Mesendoderm (in vitro differentiated cells): Measurements from ENCODE around the gene PAQR6.
A peak's percentile ranks its signal among the peaks of the same experiment; 100 is the strongest.

Experiments
- DNase-seq: peaks from one replicate; pipeline ENCODE4 v3.0.0; 2013
- H2AK5ac ChIP-seq: 2 replicates; pipeline ENCODE4 v1.6.1; 2013; ENCODE audit warnings: low read length, inconsistent platforms
- H2BK120ac ChIP-seq: 2 replicates; pipeline ENCODE4 v1.6.1; 2013; ENCODE audit warnings: low read depth, mild to moderate bottlenecking, low read length, moderate library complexity, mixed read lengths
- H2BK15ac ChIP-seq: replicated peaks from 2 replicates; pipeline ENCODE4 v1.6.1; 2013; ENCODE audit warnings: low read depth, mild to moderate bottlenecking, moderate library complexity
- H2BK5ac ChIP-seq: 2 replicates; pipeline ENCODE4 v1.6.1; 2013; ENCODE audit warnings: low read length, inconsistent platforms
- H3K18ac ChIP-seq: 2 replicates; pipeline ENCODE4 v1.6.1; 2013; ENCODE audit warnings: mild to moderate bottlenecking, low read length, mixed read lengths
- H3K23ac ChIP-seq: one replicate; pipeline ENCODE4 v1.6.1; 2013; ENCODE audit warnings: low read length
- H3K27ac ChIP-seq: 2 replicates; pipeline ENCODE4 v1.5.1; 2013; ENCODE audit warnings: low read depth, mild to moderate bottlenecking, inconsistent platforms, low read length, moderate library complexity
- H3K27me3 ChIP-seq: 2 replicates; pipeline ENCODE4 v1.6.1; 2013; ENCODE audit warnings: low read length, control low read depth, mild to moderate bottlenecking, inconsistent platforms; ENCODE audit not compliant: insufficient read depth, poor library complexity
- H3K36me3 ChIP-seq: 2 replicates; pipeline ENCODE4 v1.6.1; 2013; ENCODE audit warnings: low read length, inconsistent platforms; ENCODE audit not compliant: control insufficient read depth, insufficient read depth
- H3K4ac ChIP-seq: one replicate; pipeline ENCODE4 v1.6.1; 2013; ENCODE audit warnings: low read depth, mild to moderate bottlenecking, low read length, moderate library complexity
- H3K4me1 ChIP-seq: 2 replicates; pipeline ENCODE4 v1.6.1; 2013; ENCODE audit warnings: low read depth, low read length, inconsistent platforms; ENCODE audit not compliant: control insufficient read depth
- H3K4me2 ChIP-seq: 2 replicates; pipeline ENCODE4 v1.6.1; 2013; ENCODE audit warnings: low read length
- H3K4me3 ChIP-seq: 2 replicates; pipeline ENCODE4 v1.5.1; 2013; ENCODE audit warnings: mild to moderate bottlenecking, low read length
- H3K56ac ChIP-seq: one replicate; pipeline ENCODE4 v1.6.1; 2013; ENCODE audit warnings: low read length
- H3K79me1 ChIP-seq: 2 replicates; pipeline ENCODE4 v1.6.1; 2013; ENCODE audit warnings: low read length, inconsistent platforms
- H3K79me2 ChIP-seq: 2 replicates; pipeline ENCODE4 v1.6.1; 2013; ENCODE audit warnings: mild to moderate bottlenecking, low read length; ENCODE audit not compliant: control insufficient read depth, insufficient read depth
- H3K9ac ChIP-seq: 2 replicates; pipeline ENCODE4 v1.6.1; 2013; ENCODE audit warnings: low read length, inconsistent platforms
- H4K5ac ChIP-seq: one replicate; pipeline ENCODE4 v1.6.1; 2013; ENCODE audit warnings: low read length
- H4K8ac ChIP-seq: one replicate; pipeline ENCODE4 v1.6.1; 2013; ENCODE audit warnings: low read depth, mild to moderate bottlenecking, control low read depth, low read length, moderate library complexity
- WGBS: extraction: QIAGEN DNeasy Blood & Tissue Kit; methylation state at CpG from one replicate; pipeline ENCODE4 v1.1.7; 2013; ENCODE audit warnings: low lambda C conversion rate, missing lambda C conversion rate; ENCODE audit not compliant: insufficient coverage; ENCODE audit errors: extremely low coverage; 5-methylcytosine and 5-hydroxymethylcytosine counted together

PAQR6 gene

GRCh38 chr1:156244712-156245111 lies 3.1 kb downstream of the PAQR6 start:
- H2BK15ac ChIP-seq = no peak overlapping the region
- H3K36me3 ChIP-seq = no peaks in the 10 kb centered on the region
- no peak overlapping the region for H3K4ac ChIP-seq
- no peak overlapping the region for H3K56ac ChIP-seq
- H3K79me1 ChIP-seq = no peaks in the 10 kb centered on the region
- H4K5ac ChIP-seq = no peak overlapping the region
- no peak overlapping the region for H3K27ac ChIP-seq
- H2AK5ac ChIP-seq = no peak overlapping the region
- no peak overlapping the region for H2BK5ac ChIP-seq
- no peak for DNase-seq
- H3K23ac ChIP-seq = no peak overlapping the region
- no CpG with 5 or more reads among the region's 17 CpGs for WGBS
- H3K4me2 ChIP-seq = no peak overlapping the region
- H2BK120ac ChIP-seq = no peak overlapping the region
- no peaks in the 10 kb centered on the region for H3K79me2 ChIP-seq
- H4K8ac ChIP-seq = no peak overlapping the region
- no peak overlapping the region for H3K18ac ChIP-seq
- H3K27me3 ChIP-seq = no peaks in the 10 kb centered on the region
- no peaks in the 10 kb centered on the region for H3K4me1 ChIP-seq
- H3K4me3 ChIP-seq = no peak overlapping the region
- H3K9ac ChIP-seq = no peak overlapping the region

DNA sequence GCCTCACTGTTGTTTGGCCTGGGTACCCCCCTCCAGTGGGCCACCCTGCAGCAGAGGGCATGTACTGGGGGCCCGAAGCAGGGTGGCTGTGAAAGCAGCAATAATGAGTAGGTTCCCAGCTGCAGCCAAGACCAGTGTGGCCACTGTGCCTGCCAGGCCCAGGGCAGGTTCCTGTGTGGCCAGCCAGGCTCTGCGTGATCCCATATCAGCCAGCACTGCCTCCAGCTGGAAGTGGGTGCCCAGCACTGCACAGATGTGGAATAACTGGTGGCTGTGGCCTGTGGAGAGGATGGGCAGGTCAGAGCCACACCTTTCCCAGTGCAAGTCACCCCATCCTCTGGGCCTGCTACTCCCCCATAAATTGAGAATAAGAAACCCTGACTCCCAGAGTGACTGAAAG lies 3.7 kb downstream of the PAQR6 start:
- Histone ChIP-seq H2BK120ac (no peak overlapping the region), H3K4ac (no peak overlapping the region), H4K8ac (no peak overlapping the region), H2BK5ac (no peak overlapping the region), H3K4me2 (no peak overlapping the region), H3K56ac (no peak overlapping the region), H2AK5ac (no peak overlapping the region), H3K27me3 (no peaks in the 10 kb centered on the region), H3K4me3 (no peak overlapping the region), H3K18ac (no peak overlapping the region), H3K27ac (no peak overlapping the region), H3K9ac (no peak overlapping the region), H4K5ac (no peak overlapping the region), H3K4me1 (no peaks in the 10 kb centered on the region), H3K23ac (no peak overlapping the region), H3K79me2 (no peaks in the 10 kb centered on the region), H3K79me1 (no peaks in the 10 kb centered on the region), H2BK15ac (no peak overlapping the region), H3K36me3 (no peaks in the 10 kb centered on the region)
- WGBS = no CpG with 5 or more reads among the region's 2 CpGs
- no peak for DNase-seq

DNA sequence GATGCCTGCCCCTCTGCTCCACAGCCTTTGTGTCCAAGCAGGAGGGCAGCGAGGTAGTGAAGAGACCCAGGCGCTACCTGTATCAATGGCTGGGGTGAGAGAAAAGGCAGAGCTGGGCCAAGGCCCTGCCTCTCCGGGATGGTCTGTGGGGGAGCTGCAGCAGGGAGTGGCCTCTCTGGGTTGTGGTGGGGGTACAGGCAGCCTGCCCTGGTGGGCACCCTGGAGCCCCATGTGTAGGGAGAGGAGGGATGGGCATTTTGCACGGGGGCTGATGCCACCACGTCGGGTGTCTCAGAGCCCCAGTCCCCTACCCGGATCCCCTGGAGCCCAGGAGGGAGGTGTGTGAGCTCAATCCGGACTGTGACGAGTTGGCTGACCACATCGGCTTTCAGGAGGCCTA lies 5.1 kb downstream of the PAQR6 start:
- H2BK120ac ChIP-seq = no peak overlapping the region
- no peak for DNase-seq
- H3K4me3 ChIP-seq = no peak overlapping the region
- no peak overlapping the region for H3K9ac ChIP-seq
- no peak overlapping the region for H3K4me2 ChIP-seq
- H3K79me2 ChIP-seq = no peaks in the 10 kb centered on the region
- no peak overlapping the region for H3K4ac ChIP-seq
- H3K4me1 ChIP-seq = no peaks in the 10 kb centered on the region
- H2BK15ac ChIP-seq = no peak overlapping the region
- no peaks in the 10 kb centered on the region for H3K27me3 ChIP-seq
- H2BK5ac ChIP-seq = no peak overlapping the region
- no peak overlapping the region for H4K5ac ChIP-seq
- H2AK5ac ChIP-seq = no peak overlapping the region
- no peak overlapping the region for H4K8ac ChIP-seq
- H3K18ac ChIP-seq = no peak overlapping the region
- no peak overlapping the region for H3K23ac ChIP-seq
- peaks cover 3% of the 10 kb centered on the region for H3K36me3 ChIP-seq
- no peak overlapping the region for H3K56ac ChIP-seq
- WGBS = no CpG with 5 or more reads among the region's 10 CpGs
- H3K27ac ChIP-seq = no peak overlapping the region
- H3K79me1 ChIP-seq = no peaks in the 10 kb centered on the region

DNA sequence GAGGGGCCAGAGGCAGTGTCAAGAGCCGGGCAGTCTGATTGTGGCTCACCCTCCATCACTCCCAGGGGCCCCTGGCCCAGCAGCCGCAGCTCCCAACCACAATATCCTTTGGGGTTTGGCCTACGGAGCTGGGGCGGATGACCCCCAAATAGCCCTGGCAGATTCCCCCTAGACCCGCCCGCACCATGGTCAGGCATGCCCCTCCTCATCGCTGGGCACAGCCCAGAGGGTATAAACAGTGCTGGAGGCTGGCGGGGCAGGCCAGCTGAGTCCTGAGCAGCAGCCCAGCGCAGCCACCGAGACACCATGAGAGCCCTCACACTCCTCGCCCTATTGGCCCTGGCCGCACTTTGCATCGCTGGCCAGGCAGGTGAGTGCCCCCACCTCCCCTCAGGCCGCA lies 5.9 kb downstream of the PAQR6 start, which contains the start of gene BGLAP:
Gene BGLAP (plus strand): TSS at position 259 of the 400 bp plus-strand sequence. CDS start 48 bp downstream, at position 307.
- DNase-seq = no peak
- H3K56ac ChIP-seq = peak within 1 kb of the TSS; percentile 42
- no peak within 1 kb of the TSS for H3K18ac ChIP-seq
- WGBS = no CpG with 5 or more reads among the region's 14 CpGs
- no peak within 1 kb of the TSS for H2BK120ac ChIP-seq
- peaks cover 3% of the 10 kb centered on the region for H3K36me3 ChIP-seq
- H4K8ac ChIP-seq = no peak within 1 kb of the TSS
- no peak within 1 kb of the TSS for H4K5ac ChIP-seq
- H3K4me3 ChIP-seq = no peak within 1 kb of the TSS
- no peak within 1 kb of the TSS for H3K4ac ChIP-seq
- H3K4me1 ChIP-seq = no peaks in the 10 kb centered on the region
- H3K27ac ChIP-seq = no peak within 1 kb of the TSS
- H3K79me1 ChIP-seq = no peaks in the 10 kb centered on the region
- no peak within 1 kb of the TSS for H3K4me2 ChIP-seq
- no peak within 1 kb of the TSS for H2AK5ac ChIP-seq
- no peaks in the 10 kb centered on the region for H3K79me2 ChIP-seq
- H2BK15ac ChIP-seq = no peak within 1 kb of the TSS
- no peak within 1 kb of the TSS for H2BK5ac ChIP-seq
- H3K27me3 ChIP-seq = no peaks in the 10 kb centered on the region
- no peak within 1 kb of the TSS for H3K23ac ChIP-seq
- no peak within 1 kb of the TSS for H3K9ac ChIP-seq

DNA sequence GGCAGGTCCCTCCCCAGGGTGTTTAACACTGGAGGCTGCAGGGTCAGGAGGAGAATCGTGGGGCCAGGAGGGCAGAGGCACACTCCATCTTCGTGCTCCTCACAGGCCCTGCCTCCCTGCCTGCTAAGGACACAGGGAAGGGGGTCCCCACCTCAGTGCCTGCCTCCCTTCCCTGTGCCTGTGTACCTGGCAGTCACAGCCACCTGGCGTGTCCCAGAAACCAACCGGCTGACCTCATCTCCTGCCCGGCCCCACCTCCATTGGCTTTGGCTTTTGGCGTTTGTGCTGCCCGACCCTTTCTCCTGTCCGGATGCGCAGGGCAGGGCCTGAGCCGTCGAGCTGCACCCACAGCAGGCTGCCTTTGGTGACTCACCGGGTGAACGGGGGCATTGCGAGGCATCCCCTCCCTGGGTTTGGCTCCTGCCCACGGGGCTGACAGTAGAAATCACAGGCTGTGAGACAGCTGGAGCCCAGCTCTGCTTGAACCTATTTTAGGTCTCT lies 6.5 kb downstream of the PAQR6 start:
- no peak overlapping the region for H2BK15ac ChIP-seq
- H3K79me1 ChIP-seq = no peaks in the 10 kb centered on the region
- DNase-seq = no peak
- peaks cover 5% of the 10 kb centered on the region for H3K36me3 ChIP-seq
- WGBS = no CpG with 5 or more reads among the region's 15 CpGs
- H3K4me3 ChIP-seq = no peak overlapping the region
- no peak overlapping the region for H3K18ac ChIP-seq
- H4K8ac ChIP-seq = no peak overlapping the region
- no peak overlapping the region for H2AK5ac ChIP-seq
- no peak overlapping the region for H3K4me2 ChIP-seq
- no peak overlapping the region for H3K4ac ChIP-seq
- H3K79me2 ChIP-seq = no peaks in the 10 kb centered on the region
- no peaks in the 10 kb centered on the region for H3K4me1 ChIP-seq
- H2BK120ac ChIP-seq = no peak overlapping the region
- no peak overlapping the region for H3K23ac ChIP-seq
- H3K27me3 ChIP-seq = no peaks in the 10 kb centered on the region
- no peak overlapping the region for H3K27ac ChIP-seq
- H4K5ac ChIP-seq = no peak overlapping the region
- no peak overlapping the region for H2BK5ac ChIP-seq
- peak overlapping the region; percentile 42 for H3K56ac ChIP-seq
- no peak overlapping the region for H3K9ac ChIP-seq

DNA sequence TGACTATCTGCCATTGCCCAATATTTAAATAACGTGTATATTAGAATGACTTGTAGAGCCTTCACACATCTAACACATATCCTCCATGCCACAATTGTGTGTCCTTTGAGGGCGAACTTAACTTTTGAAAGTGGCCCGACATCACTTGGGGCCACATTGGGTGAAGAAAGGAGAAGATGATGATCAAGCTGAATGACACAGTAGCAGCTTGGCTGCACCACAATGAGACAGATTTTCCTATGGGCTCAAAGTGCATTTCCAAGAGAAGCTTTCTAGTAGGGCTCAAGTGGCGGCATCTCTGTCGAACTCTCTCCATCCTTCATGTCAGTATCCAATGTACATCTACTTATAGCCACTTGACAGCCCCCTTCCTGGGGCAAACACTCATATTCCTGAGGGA lies 9.6 kb downstream of the PAQR6 start:
- H3K36me3 ChIP-seq = peaks cover 6% of the 10 kb centered on the region
- DNase-seq = no peak
- no peaks in the 10 kb centered on the region for H3K27me3 ChIP-seq
- no peak overlapping the region for H3K23ac ChIP-seq
- no peak overlapping the region for H3K18ac ChIP-seq
- H4K5ac ChIP-seq = no peak overlapping the region
- WGBS = no CpG with 5 or more reads among the region's 5 CpGs
- no peak overlapping the region for H2AK5ac ChIP-seq
- H2BK15ac ChIP-seq = no peak overlapping the region
- no peak overlapping the region for H3K9ac ChIP-seq
- H3K27ac ChIP-seq = no peak overlapping the region
- H3K4me1 ChIP-seq = no peaks in the 10 kb centered on the region
- H4K8ac ChIP-seq = no peak overlapping the region
- no peak overlapping the region for H3K4me2 ChIP-seq
- H3K79me1 ChIP-seq = no peaks in the 10 kb centered on the region
- no peak overlapping the region for H2BK120ac ChIP-seq
- H2BK5ac ChIP-seq = no peak overlapping the region
- H3K4ac ChIP-seq = no peak overlapping the region
- H3K79me2 ChIP-seq = no peaks in the 10 kb centered on the region
- no peak overlapping the region for H3K4me3 ChIP-seq
- no peak overlapping the region for H3K56ac ChIP-seq
